GM12892 (cell line): ENCODE measurements around the gene SLMAP.

Source experiments
- POLR2A ChIP-seq: IDR thresholded peaks from 2 replicates; pipeline ENCODE4 v1.6.1; 2011; ENCODE audit warnings: low read depth, low read length, control low read depth
- POLR2AphosphoS5 ChIP-seq: IDR thresholded peaks from 2 replicates; pipeline ENCODE4 v1.6.1; 2011; ENCODE audit warnings: low read depth, low read length, control low read depth
- TAF1 ChIP-seq: IDR thresholded peaks from 2 replicates; pipeline ENCODE4 v1.6.1; 2011; ENCODE audit warnings: low read depth, mild to moderate bottlenecking, control low read depth, low read length, borderline replicate concordance

- TF ChIP-seq POLR2AphosphoS5: no peak
- no peak for TF ChIP-seq POLR2A
- no peak for TF ChIP-seq TAF1
These were observed 58.9 kb downstream of the SLMAP start for GRCh38 chr3:57815036-57815435.
